GM19452 (cell line): ENCODE results near the gene KCNQ5.

Experiments used
- ATAC-seq: cut with Tn5 transposase; IDR thresholded peaks from one replicate; pipeline ENCODE4 v1.9.1; 2021; ENCODE audit not compliant: unreplicated experiment

The KCNQ5 gene

DNA sequence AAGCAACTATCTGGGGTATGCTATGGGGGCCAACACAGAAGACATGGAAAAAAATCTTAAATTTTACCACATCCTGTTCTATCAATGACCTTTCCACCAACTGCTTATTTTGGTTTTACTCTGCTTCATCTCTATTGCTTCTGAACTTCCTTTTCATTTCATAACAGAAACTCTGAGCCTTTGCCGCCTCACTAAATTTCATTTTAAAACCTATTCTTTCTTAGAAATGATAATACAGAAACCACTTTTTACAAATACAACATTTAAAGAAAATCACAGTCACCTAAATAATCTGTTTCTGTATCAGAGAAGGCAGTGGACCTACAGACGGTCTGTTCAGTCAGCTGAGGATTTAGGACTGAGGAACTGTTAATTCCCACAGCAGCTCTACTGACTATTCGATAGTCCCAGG lies 117.5 kb downstream of the KCNQ5 start:
- ATAC-seq, result peak; percentile 47

DNA sequence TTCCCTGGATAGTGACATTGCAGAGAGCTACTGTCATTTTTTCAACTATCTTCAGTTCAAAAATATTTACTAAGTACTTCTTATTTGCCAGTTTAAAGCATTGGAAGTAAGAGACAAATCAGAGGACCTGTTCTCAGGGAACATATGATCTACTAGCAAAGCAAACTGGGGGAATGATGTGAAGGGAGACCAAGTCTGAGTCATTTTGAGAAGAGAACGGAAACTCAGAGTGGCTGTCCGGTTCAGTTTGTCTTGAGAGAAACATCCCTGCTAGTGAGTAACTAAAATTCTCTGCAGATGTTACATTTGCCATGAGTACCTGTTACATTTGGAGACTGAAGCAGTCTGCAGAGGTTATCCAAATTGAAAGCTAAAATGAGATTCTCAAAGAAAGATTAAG lies 118.3 kb downstream of the KCNQ5 start:
- ATAC-seq, result peak; percentile 78

GRCh38 chr6:72741083-72741482 lies 119.2 kb downstream of the KCNQ5 start:
- ATAC-seq, result peak; percentile 28

GRCh38 chr6:72742001-72742673 lies 120.3 kb downstream of the KCNQ5 start:
- no peak for ATAC-seq

DNA sequence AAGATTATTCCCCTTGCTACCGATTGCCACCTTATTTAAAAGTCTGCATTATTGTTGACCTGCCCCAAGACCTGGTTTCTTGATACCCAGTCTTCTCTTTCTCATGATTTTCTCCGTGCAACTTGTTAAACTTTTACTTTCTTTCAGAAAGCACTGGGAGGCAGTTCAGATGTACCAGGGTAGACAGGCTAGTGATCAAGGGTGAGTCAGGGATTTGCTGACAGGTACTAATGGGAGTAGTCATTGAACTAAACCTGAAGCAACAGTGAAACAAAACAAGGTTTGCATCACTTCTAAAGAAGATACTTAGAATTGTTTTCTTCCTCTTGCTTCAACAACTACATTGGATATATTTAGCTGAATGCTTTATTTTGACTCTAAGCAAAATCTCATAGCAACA lies 124.4 kb downstream of the KCNQ5 start:
- no peak for ATAC-seq

- peak; percentile 70 for ATAC-seq
Observed at GRCh38 chr6:72748759-72749158, 126.9 kb downstream of the KCNQ5 start.

- ATAC-seq, result no peak
Observed at GRCh38 chr6:72755752-72756151, 133.9 kb downstream of the KCNQ5 start.

- ATAC-seq, result no peak
Observed at GRCh38 chr6:72757048-72757447, 135.2 kb downstream of the KCNQ5 start.

DNA sequence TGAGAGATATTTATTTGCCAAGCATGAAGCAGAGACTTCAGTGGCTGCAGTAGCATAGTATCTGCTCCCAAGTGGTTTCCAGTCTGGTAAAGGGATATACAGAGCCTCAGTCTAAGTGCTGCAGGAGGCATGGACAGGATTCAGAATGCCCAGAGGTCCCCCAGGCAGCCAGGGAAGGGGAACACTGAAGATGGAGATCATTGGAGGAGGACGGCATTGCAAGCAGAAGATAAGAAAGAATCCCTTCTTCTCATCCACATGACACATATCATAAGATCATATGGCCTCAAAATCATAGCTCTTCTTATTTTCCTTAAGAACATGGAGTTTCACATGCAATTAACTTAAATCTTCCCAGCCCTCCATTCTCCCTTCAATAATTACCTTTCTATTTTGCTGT lies 136.1 kb downstream of the KCNQ5 start:
- no peak for ATAC-seq

GRCh38 chr6:72758901-72759300 lies 137.0 kb downstream of the KCNQ5 start:
- no peak for ATAC-seq

DNA sequence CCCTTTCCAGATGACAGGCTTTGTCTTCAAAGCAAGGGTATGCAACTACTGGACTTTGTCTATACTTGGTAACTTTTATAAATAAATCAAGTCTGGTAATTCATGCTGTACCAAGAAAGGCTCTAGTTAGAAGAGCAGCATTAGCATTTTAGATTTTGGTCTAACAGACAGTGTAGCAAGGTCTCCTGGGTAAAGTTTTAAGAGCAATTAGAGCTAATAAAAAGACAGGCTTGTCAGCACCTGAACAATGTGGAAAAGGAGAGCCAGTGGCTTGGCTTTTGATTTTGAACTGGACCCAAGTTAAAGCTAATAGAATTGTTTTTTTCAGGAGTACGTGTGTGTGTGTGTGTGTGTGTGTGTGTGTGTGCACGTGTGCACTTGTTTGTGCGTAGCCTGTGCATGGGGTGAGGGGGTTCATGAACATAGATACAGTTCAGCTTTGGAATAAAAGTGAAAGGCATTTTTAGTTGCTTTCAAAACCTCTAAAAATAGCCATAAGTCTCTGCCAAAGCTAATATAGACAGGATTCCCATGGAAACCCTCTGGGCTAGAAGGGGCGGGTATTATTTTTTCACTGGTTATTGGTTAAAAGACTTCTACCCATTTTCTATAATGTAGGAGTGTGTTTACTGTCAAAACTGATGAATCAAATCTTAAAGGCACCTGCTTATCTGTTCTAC lies 138.4 kb downstream of the KCNQ5 start:
- ATAC-seq, result no peak

DNA sequence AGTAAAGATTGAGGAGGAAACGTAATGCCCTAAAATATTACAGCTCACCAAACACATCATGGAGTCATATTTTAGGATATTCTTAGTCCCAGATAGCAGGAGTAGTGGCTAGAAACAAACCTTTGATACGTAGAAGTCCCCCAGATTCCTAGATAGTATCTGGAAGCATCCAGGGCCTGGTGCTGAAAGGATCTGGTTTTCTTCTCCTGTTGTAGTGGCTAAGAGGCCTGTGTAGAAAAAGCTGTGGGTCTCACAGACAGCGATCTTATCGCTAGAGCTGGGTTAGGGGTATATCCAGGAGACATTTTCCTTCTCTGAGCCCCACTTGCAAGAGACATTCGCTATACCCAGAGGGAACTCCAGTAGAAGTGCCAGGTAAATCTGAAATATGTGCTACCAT lies 139.9 kb downstream of the KCNQ5 start:
- ATAC-seq, result no peak

GRCh38 chr6:72769459-72770125 lies 147.7 kb downstream of the KCNQ5 start:
- ATAC-seq, result no peak

GRCh38 chr6:72770959-72771358 lies 149.1 kb downstream of the KCNQ5 start:
- ATAC-seq, result no peak

GRCh38 chr6:72776456-72776855 lies 154.6 kb downstream of the KCNQ5 start:
- ATAC-seq, result no peak

DNA sequence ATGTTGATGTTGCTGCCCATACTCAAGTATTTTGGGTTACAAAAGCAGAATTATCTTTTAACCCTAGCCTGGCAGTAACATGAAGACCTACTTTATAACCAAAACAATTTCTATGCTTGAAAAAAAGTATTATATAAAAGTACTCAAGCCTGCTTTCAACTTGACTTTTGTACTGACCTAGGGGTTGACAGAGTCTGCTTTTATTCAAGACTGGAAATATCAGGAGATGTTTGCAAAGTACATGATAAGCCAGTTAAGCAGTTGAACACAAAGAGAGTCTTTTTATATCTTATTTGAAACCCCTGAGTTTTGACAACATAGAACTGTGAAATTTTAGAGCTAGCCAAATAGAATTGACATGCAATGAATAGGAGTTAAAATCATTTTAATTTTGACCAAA lies 159.8 kb downstream of the KCNQ5 start:
- no peak for ATAC-seq

DNA sequence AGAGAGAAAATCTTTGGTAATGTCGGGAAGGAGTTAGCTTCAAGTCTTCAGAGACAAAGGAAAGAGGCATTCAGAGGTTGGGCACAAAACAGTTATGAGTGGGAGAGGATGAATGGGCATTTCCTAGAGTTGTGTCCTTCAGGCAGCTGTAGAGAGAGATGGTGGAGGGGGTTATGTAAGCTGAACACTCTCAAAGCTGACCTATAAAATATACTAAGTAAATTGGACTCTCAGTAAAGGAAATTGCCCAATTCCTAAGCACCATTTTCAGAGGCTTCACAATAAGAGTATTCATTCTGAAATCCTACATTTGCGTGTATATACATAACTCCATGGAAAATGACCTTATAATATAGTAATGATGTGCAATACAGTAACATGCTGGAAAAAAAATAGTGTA lies 161.2 kb downstream of the KCNQ5 start:
- ATAC-seq, result no peak

GRCh38 chr6:72783666-72784065 lies 161.8 kb downstream of the KCNQ5 start:
- ATAC-seq, result no peak

DNA sequence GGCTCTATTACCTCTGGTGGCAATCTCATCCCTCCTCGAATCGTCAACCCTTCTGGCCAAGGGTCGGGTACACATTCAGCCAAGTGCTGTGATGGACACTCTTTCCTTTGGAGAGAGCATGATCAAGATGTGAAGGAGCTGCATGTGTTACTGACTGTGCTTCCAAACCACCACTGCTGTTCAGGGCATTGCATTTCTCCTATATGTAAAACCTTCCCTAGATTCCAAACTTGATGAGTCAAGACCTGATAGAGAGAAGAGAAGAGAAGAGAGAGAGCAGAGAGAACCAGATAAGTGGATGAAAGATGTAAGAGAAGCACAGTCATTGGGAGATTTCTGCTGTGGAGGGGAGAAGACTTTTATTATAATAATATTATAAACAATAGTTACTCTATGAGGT lies 162.2 kb downstream of the KCNQ5 start:
- ATAC-seq, result no peak

DNA sequence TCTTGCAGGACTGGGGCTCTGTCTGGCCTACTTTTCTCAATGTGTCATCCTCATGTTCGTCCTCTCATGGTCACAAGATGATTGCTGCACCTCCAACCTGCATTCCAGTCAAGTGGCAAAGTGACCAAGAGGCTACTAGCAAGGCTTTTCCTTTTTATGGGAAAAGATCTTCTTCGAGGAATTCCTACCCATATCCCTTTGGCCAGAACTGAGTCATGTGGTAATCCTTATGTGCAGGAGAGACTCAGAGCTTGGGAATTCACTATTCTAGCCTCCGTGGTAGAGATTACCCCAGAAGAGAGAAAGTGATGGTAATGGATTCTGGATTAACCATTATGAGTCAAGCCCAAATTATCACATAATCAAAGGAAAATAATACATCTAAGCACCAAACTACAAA lies 162.7 kb downstream of the KCNQ5 start:
- no peak for ATAC-seq

- no peak for ATAC-seq
Observed at GRCh38 chr6:72787391-72788031, 165.6 kb downstream of the KCNQ5 start.

DNA sequence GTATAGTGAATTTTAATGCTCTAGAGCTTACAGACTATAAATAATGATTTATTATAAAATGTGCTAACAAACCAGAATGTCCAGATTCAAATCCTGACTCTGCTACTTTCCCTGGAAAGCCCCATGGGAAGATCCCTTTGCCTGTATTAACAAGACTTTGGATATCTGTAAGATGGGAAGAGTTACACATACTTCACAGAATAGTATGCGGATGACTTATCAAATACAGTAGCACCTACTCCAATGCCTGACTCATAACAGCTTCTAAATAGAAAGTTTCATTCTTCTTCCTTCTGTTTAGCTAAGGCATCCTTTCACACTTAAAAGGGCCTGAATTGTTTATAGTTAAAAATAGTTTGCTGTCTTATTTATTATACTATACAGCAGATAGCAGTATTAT lies 166.3 kb downstream of the KCNQ5 start:
- ATAC-seq, result no peak
